Left ventricle myocardium inferior (tissue), 1 donor: ENCODE data around the gene DDOST. TPM values are rescaled to one million over a fixed set of nuclear protein-coding genes. Genes with fewer than 3 reads are reported as not detected.
"Not testable (repeated sequence)": the region's sequence is repeated elsewhere in the genome, so short reads cannot be mapped to it uniquely, and the experiment has no call there.

ENCODE experiments used
- DNase-seq: peaks from one replicate; pipeline ENCODE4 v3.0.0-alpha.2; 2020
- H3K27ac ChIP-seq: fragments of 200-600 bp; replicated peaks from 2 replicates; pipeline ENCODE4 v1.8.0; 2021
- H3K27me3 ChIP-seq: fragments of 200-600 bp; 2 replicates; pipeline ENCODE4 v1.8.0; 2021; ENCODE audit warnings: low read depth
- H3K36me3 ChIP-seq: fragments of 200-600 bp; 2 replicates; pipeline ENCODE4 v1.8.0; 2021
- H3K4me1 ChIP-seq: fragments of 200-600 bp; 2 replicates; pipeline ENCODE4 v1.8.0; 2021
- H3K4me3 ChIP-seq: fragments of 200-600 bp; 2 replicates; pipeline ENCODE4 v1.8.0; 2021; ENCODE audit warnings: mild to moderate bottlenecking, moderate library complexity
- H3K9me3 ChIP-seq: fragments of 200-600 bp; replicated peaks from 2 replicates; pipeline ENCODE4 v1.8.0; 2021
- CTCF ChIP-seq: fragments of 200-600 bp; IDR thresholded peaks from 2 replicates; pipeline ENCODE4 v1.8.0; 2021; ENCODE audit warnings: antibody characterized with exemption, mild to moderate bottlenecking, borderline replicate concordance
- intact Hi-C: fragments of 100-400 bp; cut with micrococcal nuclease; formaldehyde crosslinking; loops from one replicate; pipeline ENCODE4 v1.11.0; 2022
- total RNA-seq: library from RNA; stranded (reverse); fragmentation: NEBNext Ultra II Directional; extraction: Animal tissue kit (Norgen Biotek cat#: 25700); gene quantifications from one replicate; pipeline ENCODE4 v1.2.1, GENCODE V29; 2021
- donor health status: DM: no; HTN: yes; CAD: no; lungs with severe emphysema.

DDOST gene
- total RNA-seq, 1 donor from 2014 or later: 120 TPM

DNA sequence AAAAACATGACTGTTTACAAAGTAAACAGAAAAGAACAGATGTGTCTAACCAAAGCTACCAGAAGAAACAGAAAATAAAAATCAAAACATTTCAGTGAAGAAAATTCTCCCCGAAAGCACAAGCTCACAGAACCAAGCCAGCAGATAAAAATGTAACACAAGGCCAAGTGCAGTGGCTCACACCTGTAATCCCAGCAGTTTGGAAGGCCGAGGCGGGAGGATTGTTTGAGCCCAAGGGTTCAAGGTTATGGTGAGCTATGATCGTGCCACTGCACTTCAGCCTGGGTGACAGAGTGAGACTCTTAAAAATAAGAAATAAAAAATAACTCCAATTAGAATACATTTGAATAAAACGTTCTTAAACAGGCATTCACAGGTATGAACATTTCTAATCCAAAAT is 19.1 kb upstream of the DDOST start:
- intact Hi-C loops: no loop called here
- no peak overlapping the region for H3K27ac ChIP-seq
- peaks cover 35% of the 10 kb centered on the region for H3K4me1 ChIP-seq
- no peaks in the 10 kb centered on the region for H3K27me3 ChIP-seq
- no peaks in the 10 kb centered on the region for H3K9me3 ChIP-seq
- DNase-seq: no peak
- H3K36me3 ChIP-seq: no peaks in the 10 kb centered on the region
- TF ChIP-seq CTCF: no peak
- H3K4me3 ChIP-seq: no peak overlapping the region

GRCh38 chr1:20678599-20678998 is 17.4 kb upstream of the DDOST start:
- Histone ChIP-seq H3K36me3 (no peaks in the 10 kb centered on the region), H3K27me3 (no peaks in the 10 kb centered on the region), H3K4me3 (no peak overlapping the region), H3K4me1 (peaks cover 19% of the 10 kb centered on the region), H3K27ac (no peak overlapping the region), H3K9me3 (no peaks in the 10 kb centered on the region)
- no peak for DNase-seq
- TF ChIP-seq CTCF: no peak
- intact Hi-C loops: no loop called here

GRCh38 chr1:20673626-20674025 is 12.5 kb upstream of the DDOST start:
- not testable (repeated sequence) for DNase-seq, H3K27me3 ChIP-seq

GRCh38 chr1:20672265-20672632 is 11.1 kb upstream of the DDOST start:
- H3K9me3 ChIP-seq: no peaks in the 10 kb centered on the region
- intact Hi-C loops: no loop called here
- H3K36me3 ChIP-seq: no peaks in the 10 kb centered on the region
- TF ChIP-seq CTCF: no peak
- no peak overlapping the region for H3K4me3 ChIP-seq
- no peak for DNase-seq
- H3K27ac ChIP-seq: no peak overlapping the region
- H3K27me3 ChIP-seq: no peaks in the 10 kb centered on the region
- H3K4me1 ChIP-seq: no peaks in the 10 kb centered on the region

More at GRCh38 chr1:20673626-20674025, 12.5 kb upstream of the DDOST start:
- H3K4me3 ChIP-seq, H3K9me3 ChIP-seq, H3K36me3 ChIP-seq, H3K27ac ChIP-seq, intact Hi-C loops, H3K4me1 ChIP-seq: not testable (repeated sequence)

DNA sequence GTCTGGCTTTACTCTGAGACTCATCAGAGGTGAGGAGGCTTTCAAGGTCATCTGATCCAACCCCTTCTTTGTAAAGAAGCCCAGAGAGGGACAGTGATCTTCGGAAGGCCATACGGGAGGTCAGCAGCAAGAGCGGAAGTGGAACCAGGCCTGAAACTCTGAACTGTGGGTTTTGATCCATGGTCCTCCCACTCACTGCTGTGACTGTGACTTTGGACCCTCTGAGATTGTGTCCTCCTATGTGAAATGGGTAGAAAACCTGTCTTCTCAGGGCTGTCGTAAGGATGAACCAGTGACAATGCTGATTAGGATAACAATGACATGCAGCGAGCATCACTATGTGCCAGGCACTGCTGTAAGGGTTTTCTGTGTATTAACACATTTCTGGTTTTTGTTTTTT is 9.8 kb upstream of the DDOST start:
- TF ChIP-seq CTCF: no peak
- no peaks in the 10 kb centered on the region for H3K9me3 ChIP-seq

DNA sequence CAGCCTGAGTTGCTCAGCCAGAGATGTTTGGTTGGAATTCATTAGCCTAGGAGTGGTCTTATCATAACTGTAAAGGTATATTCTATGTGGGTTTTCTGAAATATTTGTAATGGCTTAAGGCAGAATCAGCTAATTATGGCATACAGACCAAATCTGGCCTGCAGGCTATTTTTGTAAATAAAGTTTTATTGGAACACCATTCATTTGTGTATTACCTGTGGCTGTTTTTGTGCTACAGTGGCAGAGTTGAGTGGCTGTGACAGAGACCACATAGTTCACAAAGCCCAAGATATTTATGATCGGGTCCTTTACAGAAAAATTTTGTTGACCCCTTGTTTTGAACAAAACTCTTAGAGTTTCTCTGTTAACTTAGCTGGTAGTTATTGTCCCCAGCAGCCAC is 7.4 kb upstream of the DDOST start:
- Histone ChIP-seq H3K36me3 (no peaks in the 10 kb centered on the region), H3K4me1 (peaks cover 11% of the 10 kb centered on the region), H3K4me3 (no peak overlapping the region), H3K27ac (no peak overlapping the region), H3K9me3 (no peaks in the 10 kb centered on the region), H3K27me3 (no peaks in the 10 kb centered on the region)
- no peak for DNase-seq
- TF ChIP-seq CTCF: no peak
- intact Hi-C loops: no loop called here

More for the DNA sequence above, 9.8 kb upstream of the DDOST start:
- Histone ChIP-seq H3K4me3 (no peak overlapping the region), H3K27ac (no peak overlapping the region), H3K4me1 (peaks cover 5% of the 10 kb centered on the region), H3K36me3 (no peaks in the 10 kb centered on the region), H3K27me3 (no peaks in the 10 kb centered on the region)
- intact Hi-C loops: no loop called here
- no peak for DNase-seq
